Germinal center (tissue), 1 donor: ENCODE results near the gene RSPO3.
"Not testable (repeated sequence)": the region's sequence is repeated elsewhere in the genome, so short reads cannot be mapped to it uniquely, and the experiment has no call there.

Experiments used
- DNase-seq: peaks from one replicate; pipeline ENCODE4 v3.0.0; 2012; ENCODE audit warnings: mixed read lengths, low spot score

RSPO3 gene

GRCh38 chr6:127205036-127205435 is 86.6 kb downstream of the RSPO3 start:
- no peak for DNase-seq

DNA sequence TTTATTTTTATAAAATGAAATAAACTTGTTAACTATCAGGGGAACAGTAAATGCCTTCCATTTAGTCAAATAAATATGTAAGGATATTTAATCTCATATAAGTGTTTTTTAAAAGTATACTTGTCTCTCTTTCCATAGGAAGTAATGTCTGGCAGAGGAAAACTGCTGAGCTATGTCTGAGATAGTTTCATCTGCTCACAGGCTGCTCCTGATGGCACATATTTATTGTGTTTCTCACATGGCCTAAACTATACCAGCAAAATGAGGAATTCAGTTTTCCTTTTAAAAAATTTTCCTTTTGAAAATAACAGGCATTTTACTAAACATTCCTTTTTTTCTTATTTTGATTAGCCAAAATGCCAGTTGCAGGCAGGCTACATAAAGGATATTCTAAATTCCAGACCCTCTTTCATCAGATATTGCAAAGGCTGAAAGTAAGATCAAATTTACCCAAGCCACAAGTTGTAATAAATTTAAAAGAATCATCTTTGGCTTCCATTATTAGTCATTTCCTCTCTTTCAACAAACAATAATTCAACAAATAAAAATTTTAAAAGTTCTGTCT is 88.1 kb downstream of the RSPO3 start:
- DNase-seq, result no peak

DNA sequence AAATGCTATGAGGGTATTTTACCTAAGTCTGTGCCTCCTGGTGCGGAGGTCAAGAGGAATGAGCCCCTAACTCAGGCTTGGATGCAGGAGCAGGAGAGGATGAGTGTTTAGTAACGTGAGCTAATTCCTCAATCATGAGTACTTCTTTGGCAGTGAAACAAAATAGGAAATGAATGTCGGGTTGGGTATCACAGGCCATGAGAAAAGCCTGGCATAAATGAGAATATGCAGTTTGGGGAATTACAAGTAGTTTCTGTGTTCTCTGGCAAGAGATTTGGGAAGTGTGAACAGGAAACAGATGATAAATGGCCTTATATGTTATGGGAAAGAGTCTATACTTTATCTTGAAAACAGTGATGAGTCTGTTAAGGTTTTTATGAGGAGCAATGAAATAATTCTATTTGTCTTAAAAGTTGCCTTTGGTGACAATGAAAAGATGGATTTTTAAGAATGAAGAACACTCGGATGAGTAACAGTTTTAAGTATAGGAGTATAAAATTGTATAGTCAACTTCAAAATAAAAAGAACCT is 89.2 kb downstream of the RSPO3 start:
- no peak for DNase-seq

DNA sequence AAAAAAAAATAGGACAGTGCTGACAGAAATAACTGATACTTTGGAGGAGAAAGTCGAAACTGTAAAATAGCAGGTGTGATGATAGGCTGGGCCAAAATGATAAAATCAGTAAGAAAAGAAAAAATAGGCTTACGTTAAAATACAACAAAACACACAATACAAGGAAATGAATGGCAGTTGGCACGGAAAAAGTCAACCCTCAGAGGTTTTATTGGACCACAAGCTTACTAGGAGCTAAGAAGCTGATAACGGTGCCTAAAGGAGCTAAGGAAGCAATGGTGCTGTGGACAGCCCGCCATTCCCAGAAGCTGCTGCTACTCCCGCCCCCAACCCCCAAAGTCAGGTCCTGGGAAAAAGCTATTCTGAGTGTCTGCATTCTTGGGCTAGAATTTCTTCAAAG is 92.3 kb downstream of the RSPO3 start:
- no peak for DNase-seq

DNA sequence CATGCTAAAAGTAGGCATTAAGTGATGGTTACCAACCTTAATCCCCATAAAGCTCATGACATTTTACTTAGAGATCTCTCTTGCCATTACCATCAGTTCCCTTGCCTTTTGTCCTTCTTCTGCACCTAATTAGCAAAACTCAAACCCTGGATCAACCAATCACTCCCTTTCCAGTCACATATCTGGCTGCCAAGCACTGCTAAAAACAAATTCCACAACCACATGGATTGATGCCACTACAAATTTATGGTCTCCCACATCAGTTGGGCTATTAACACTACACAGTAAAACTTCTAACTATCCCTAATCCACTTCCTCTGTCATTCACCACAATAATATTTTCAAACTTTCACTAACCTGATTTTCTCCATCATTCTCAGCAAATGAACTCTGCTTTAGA is 93.9 kb downstream of the RSPO3 start:
- no peak for DNase-seq

GRCh38 chr6:127214032-127214431 is 95.6 kb downstream of the RSPO3 start:
- not testable (repeated sequence) for DNase-seq

DNA sequence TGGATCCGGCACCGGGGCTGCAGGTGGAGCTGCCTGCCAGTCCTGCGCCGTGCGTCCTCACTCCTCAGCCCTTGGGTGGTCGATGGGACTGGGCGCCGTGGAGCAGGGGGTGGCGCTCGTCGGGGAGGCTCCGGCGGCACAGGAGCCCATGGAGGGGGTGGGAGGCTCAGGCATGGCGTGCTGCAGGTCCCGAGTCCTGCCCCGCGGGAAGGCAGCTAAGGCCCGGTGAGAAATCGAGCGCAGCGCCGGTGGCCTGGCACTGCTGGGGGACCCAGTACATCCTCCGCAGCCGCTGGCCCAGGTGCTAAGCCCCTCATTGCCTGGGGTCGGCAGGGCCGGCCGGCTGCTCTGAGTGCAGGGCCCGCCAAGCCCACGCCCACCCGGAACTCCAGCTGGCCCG is 96.1 kb downstream of the RSPO3 start:
- DNase-seq, result not testable (repeated sequence)

DNA sequence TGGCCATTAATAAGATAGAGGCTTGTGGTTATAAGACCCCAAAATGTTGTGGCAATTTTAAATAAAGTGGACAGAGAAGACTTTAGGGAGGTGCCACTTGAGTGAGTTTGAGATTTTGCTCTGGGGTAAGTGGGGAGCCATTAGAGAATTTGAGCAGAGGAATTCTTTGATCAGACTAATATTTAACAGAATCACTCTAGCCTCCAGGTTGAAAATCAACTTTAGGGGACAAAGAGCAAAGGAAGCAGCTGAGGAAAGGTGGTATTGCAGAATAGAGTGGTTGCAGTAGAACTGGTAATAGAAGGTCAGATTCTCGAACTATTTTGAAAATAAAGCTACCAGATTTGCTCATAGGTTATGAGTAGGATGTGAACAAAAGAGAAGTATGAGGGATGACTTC is 97.5 kb downstream of the RSPO3 start:
- DNase-seq, result no peak

DNA sequence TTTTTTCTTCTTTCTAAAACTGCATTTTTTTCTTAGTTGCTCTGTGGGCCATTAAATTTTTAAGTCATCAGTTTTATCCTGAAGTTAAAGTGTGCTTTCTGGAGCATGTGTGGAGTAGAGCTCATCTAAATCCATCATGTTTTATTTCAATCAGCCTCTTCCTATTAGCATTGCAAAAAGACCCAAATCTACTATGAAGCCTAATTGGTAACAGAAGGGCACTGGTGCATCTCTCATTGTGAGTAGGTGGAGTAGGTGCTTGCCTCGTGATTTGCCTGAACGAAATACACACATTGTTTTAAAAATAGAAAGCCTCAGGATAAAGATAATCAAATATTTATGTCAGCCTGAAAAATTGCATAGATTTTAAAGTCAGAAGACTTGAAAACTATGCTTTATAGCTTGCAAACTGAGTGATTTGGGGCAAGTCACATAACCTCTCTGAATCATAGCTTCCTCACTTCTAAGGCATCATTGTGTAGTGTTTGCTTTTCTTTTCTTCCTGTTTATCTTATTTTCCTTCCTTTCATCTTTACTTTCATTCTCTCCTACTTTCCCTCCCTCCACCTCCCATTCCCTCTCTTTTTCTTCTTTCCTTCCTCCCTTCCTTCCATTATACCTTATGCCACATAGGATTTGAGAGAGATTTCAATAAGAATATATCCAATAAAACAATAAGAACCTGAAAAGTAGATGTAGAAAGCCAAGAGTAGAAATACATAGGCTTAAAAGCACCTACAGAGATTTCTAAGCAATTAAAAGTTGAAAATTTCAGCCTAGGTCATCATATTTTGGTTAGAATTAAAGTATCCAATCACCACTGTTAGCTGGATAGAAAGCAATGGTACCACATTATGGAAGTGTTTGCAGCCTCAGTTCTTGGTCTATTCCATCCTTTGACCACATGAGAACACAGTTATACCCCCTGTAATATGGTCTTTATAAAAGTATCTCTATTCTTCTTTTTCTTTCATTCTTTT is 98.6 kb downstream of the RSPO3 start:
- DNase-seq, result no peak

- no peak for DNase-seq
Measured at GRCh38 chr6:127219869-127220268, 101.4 kb downstream of the RSPO3 start.

GRCh38 chr6:127221201-127221600 is 102.7 kb downstream of the RSPO3 start:
- DNase-seq, result no peak

DNA sequence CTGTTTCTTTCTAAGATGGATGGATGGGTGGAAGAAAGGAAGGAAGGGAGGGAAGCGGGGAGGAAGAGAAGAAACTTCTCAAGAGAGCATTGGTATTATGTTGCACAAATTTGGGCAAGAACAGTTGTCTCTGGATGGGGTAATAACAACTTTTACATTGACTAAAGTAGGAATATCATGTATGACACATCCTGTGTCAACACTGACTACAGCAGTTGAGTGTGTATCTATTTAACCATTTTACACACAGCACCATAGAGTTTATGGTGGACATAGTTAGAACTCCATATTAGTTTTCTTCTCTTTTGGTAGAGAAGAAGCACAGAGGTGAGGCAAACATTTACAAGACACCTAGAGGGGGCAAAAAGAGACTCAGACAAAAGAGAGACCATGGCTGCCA is 103.9 kb downstream of the RSPO3 start:
- DNase-seq, result no peak

DNA sequence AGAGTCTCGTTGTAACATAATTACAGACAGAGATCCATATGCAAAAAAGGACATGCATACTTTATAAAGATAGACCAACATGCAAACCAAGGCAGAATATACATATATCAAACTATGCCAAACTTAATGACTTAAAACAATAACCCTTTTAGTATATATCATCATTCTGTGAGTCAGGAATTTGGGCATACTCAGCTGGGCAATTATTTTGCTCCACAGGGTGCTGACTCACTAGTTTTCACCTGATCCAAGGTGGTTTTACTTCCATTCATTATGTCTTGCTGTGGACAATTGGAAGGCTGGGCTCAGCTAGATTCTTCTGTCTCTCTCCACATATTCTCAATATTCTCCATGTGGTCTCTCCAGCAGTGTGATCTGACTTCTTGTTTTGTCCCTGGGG is 107.0 kb downstream of the RSPO3 start:
- no peak for DNase-seq

DNA sequence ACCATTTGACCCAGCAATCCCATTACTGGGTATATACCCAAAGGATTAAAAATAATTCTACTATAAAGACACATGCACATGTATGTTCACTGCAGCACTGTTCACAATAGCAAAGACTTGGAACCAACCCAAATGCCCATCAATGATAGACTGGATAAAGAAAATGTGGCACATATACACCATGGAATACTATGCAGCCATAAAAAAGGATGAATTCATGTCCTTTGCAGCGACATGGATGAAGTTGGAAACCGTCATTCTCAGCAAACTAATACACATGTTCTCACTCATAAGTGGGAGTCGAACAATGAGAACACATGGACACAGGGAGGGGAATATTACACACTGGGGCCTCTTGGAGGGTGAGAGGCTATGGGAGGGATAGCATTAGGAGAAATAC is 115.3 kb downstream of the RSPO3 start:
- DNase-seq, result not testable (repeated sequence)

- no peak for DNase-seq
Measured at GRCh38 chr6:127243501-127243900, 125.0 kb downstream of the RSPO3 start.
